Suprapubic skin (tissue), 4 donors: ENCODE measurements around the gene KBTBD13.

Experiments used
- CTCF ChIP-seq, 2 donors: fragments of 200-600 bp in 1 of 2; fragments of 450-650 bp in 1 of 2; sonication (generic) in 1 of 2; IDR thresholded peaks; one replicate each; pipeline ENCODE4 v1.5.1; 2016 to 2019; ENCODE audit warnings: antibody characterized with exemption in 2 of 2, mild to moderate bottlenecking in 1 of 2, moderate library complexity in 1 of 2
- EP300 ChIP-seq: sonication (generic); formaldehyde crosslinking; IDR thresholded peaks from one replicate; pipeline ENCODE4 v1.6.1; 2017; ENCODE audit warnings: antibody characterized with exemption
- POLR2AphosphoS5 ChIP-seq, 3 donors: sonication (generic); formaldehyde crosslinking; IDR thresholded peaks; one replicate each; pipeline ENCODE4 v1.6.1; 2017; ENCODE audit warnings: antibody characterized with exemption in 3 of 3

- TF ChIP-seq CTCF (IDR thresholded peaks at IDR 0.05) = no peak
- TF ChIP-seq POLR2AphosphoS5 (IDR thresholded peaks at IDR 0.05) = no peak
- no peak for TF ChIP-seq EP300
These were observed 5.9 kb downstream of the KBTBD13 start for GRCh38 chr15:65082303-65082953.
